GM12801 (cell line): ENCODE measurements around the gene CLMN.

Experiments
- TF ChIP-seq, protein P1 (sequence below): IDR thresholded peaks from one replicate; pipeline ENCODE4 v1.5.1; 2011; ENCODE audit warnings: control low read depth; ENCODE audit not compliant: insufficient read length; ENCODE audit errors: extremely low read depth

CLMN gene

DNA sequence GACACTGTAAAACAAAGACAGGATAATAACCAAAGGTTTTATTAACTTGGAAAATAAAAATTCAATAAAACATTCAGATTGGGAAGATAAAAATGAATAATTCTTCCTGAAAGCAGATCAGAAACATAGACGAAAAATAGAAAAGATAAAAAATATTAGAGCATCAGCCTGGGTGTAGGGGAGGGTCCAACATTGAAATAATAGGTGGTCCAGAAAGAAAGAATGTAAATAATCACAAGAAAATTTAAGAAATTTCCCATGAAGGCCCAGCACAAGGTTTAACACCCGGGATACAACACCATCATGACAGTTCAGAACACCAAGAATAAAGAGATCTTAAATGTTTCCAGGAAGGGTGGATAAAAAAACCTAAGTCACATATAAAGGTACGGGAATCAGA is 131.3 kb downstream of the CLMN start:
- TF ChIP-seq, protein P1, sequence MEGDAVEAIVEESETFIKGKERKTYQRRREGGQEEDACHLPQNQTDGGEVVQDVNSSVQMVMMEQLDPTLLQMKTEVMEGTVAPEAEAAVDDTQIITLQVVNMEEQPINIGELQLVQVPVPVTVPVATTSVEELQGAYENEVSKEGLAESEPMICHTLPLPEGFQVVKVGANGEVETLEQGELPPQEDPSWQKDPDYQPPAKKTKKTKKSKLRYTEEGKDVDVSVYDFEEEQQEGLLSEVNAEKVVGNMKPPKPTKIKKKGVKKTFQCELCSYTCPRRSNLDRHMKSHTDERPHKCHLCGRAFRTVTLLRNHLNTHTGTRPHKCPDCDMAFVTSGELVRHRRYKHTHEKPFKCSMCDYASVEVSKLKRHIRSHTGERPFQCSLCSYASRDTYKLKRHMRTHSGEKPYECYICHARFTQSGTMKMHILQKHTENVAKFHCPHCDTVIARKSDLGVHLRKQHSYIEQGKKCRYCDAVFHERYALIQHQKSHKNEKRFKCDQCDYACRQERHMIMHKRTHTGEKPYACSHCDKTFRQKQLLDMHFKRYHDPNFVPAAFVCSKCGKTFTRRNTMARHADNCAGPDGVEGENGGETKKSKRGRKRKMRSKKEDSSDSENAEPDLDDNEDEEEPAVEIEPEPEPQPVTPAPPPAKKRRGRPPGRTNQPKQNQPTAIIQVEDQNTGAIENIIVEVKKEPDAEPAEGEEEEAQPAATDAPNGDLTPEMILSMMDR = no peak

DNA sequence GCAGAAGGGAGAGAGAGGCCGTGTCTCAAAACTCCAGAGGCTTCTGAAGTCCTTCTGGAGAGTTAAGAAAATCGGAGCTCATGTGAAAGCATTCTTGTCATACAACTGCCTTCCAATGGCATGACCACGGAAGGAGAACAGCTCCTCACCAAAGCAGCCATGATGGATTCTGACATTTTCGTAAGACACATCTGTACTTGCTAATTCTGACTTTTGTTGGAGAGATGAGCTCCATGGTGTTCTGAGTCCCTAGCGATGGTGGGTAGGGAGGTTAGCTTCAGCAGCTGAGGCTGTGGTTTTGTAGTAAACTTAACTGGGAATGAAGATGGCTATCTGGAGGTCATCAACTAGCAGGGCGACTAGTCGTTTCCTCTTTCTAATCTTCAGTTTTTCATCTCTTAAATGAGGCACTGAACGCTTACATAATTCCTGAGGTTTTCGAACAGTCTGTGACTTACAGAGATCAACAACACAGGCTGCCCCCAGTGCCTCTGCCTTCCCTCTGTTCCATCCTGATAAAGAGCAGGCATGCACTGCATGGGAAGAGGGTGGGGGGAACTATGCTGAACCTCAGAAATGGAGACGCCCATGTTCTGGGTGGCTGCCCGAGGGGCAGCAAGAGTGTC is 133.8 kb downstream of the CLMN start:
- TF ChIP-seq, protein P1 = no peak

DNA sequence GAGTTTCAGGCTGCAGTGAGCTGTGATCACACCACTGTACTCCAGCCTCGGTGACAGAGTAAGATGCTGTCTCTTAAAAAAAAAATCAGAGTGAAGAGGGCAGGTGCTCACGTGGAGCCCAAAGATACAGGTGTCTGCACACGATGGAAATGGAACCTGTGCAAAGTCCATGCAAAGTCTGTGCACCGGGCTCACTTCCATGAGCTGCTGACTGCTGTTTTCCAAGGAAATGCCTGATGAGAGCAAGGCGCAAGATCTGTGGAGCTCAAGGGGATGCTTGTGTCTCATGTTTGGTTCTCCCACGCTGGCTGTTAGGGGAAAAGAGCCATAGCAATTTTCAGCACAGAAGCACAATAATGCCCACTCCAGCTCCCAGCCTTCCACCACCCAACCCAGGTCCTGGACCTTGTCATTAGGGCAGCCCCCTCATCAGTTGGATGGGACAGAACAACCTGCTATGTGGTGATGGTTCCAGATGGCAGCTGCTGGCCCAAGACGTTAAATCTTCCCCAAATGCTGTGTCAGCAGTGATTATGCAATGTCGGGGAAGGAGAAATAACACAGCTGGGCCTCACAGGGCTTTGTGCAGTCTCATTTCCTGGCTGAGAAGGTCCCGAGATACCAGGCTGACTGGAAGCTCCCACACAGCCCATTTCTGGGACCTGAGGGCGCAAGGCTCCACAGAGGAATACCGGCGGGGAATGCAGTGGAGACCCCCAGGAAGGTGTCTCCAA is 134.5 kb downstream of the CLMN start:
- TF ChIP-seq, protein P1 = no peak

DNA sequence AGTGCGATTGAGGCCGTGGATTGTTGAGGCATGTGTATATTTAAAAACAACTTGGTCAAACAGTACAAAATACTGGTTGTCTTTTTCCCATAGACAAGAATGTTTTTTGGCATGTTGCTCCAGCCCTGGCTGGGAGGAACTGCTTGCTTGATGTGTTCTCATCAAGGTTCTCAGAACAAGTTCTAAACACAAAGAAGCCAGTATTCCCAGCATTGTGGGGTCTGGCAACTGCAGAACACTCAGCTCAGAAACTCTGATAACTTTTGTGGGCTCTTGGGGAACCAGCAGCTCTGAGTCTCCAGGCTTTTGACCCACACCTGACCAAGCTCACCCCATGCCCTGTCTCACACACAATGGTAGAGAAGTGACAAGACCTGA is 135.3 kb downstream of the CLMN start:
- TF ChIP-seq, protein P1 = no peak

DNA sequence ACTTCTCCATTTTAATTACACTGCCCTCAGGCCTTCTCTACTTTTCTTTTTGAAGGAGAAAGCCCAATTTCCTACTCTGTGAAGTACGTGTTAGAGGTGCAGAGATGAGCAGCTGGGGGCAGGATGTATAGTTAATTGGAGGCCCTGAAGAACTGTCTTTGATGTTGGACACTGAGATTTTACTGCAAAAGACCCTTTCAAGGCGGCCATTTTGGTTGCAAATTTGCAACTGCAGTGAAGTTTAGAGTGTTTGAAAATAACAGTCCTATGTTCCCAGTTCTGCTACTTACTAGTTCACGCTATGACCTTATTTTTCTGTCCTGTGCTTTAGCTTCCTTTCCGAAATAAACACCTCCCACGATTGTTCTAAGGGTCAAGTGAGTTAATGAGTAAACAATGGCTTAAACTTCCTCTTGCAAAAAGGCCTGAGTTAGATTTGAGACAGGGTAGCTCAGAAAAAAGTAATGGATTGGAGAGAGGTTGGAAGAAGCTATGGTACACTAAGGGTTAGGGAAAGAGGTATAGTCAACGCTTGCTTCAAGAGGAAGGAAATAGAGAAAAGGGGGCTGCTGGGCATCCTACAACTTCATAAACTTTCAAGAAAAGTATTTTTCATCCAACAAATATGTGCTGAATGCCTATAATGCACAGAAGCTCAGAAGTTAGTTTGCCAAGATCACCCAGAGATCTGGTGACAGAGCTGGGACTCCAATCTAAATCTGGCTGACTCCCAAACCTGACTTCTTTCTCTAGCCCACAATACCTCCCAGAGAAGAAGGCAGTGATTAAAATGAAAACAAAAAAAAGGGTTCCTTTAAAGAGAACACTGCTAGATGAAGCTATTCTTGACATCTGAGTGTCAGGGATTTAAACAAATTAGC is 135.9 kb downstream of the CLMN start:
- TF ChIP-seq, protein P1 = no peak

DNA sequence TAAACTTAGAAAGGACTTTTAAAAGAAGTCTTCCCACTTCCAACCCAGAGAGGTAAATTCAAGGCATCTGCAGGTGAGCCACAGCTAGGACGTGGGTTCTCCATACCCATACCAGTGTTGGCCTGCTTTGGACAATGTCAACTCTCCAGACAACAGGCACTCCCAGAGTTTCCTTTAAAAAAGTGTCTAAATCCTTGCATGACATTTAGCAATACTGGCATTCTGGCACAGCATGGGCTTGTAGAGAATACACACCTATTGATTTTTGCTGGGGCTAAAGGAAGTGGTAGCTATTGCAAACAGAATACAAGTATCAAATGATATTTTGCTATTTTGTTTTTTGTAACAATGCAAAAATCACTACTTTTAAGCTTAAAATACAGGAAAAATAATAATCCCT is 136.6 kb downstream of the CLMN start:
- TF ChIP-seq, protein P1 = no peak

DNA sequence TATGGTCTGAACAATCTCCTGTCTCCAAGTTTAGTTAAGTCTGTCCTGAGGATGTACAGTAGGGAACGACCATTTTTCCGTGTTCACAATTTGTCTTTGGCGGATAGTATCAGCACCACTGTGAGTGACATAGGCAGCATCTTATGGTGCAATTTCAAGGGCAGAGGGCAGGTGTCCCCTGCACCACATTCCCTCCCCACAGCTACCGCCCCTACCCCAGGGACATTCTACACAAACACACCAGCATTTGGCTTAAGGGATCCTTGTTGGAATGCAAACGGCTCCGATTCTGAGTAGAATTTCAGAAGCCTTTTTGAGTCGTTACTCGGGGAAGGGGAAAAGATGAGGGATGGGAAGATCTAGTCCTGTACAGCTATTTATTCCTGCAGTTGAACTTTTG is 137.3 kb downstream of the CLMN start:
- TF ChIP-seq, protein P1 = no peak
